Dendritic cell treated with granulocyte-macrophage colony-stimulating factor and Interleukin-4, amounts not matched to agents 40 ng/mL and 50 ng/mL, for 4 days (primary cell): ENCODE measurements around the gene MFAP2.

ENCODE experiments used
- H3K27ac Mint-ChIP-seq: one replicate; pipeline ENCODE4 v1.8.0; 2022; ENCODE audit warnings: mild to moderate bottlenecking, mixed read lengths
- H3K27me3 Mint-ChIP-seq: one replicate; pipeline ENCODE4 v1.8.0; 2022; ENCODE audit warnings: mild to moderate bottlenecking, mixed read lengths
- H3K36me3 Mint-ChIP-seq: one replicate; pipeline ENCODE4 v1.8.0; 2022; ENCODE audit warnings: low read depth, mixed read lengths
- H3K4me1 Mint-ChIP-seq: one replicate; pipeline ENCODE4 v1.8.0; 2022; ENCODE audit warnings: low read depth, mixed read lengths
- H3K4me3 Mint-ChIP-seq: one replicate; pipeline ENCODE4 v1.8.0; 2022; ENCODE audit warnings: mild to moderate bottlenecking, moderate library complexity, mixed read lengths
- H3K9me3 Mint-ChIP-seq: one replicate; pipeline ENCODE4 v1.8.0; 2022; ENCODE audit warnings: mixed read lengths
- intact Hi-C: fragments of 100-400 bp; cut with micrococcal nuclease; formaldehyde crosslinking; loops from one replicate; pipeline ENCODE4 v1.15.0; 2022

Gene MFAP2

GRCh38 chr1:16983649-16984048 lies 3.2 kb upstream of the MFAP2 start:
- no peaks in the 10 kb centered on the region for H3K9me3 Mint-ChIP-seq
- intact Hi-C loops: no loop called here
- peaks cover 43% of the 10 kb centered on the region for H3K36me3 Mint-ChIP-seq
- no peak overlapping the region for H3K27ac Mint-ChIP-seq
- peaks cover 45% of the 10 kb centered on the region for H3K27me3 Mint-ChIP-seq
- peaks cover 12% of the 10 kb centered on the region for H3K4me1 Mint-ChIP-seq
- no peak overlapping the region for H3K4me3 Mint-ChIP-seq

- intact Hi-C loops: no loop called here
Measured at GRCh38 chr1:16982902-16983301, 2.5 kb upstream of the MFAP2 start.

GRCh38 chr1:16981269-16981849 lies 939 bp upstream of the MFAP2 start:
- peaks cover 55% of the 10 kb centered on the region for H3K27me3 Mint-ChIP-seq
- intact Hi-C loops: no loop called here
- H3K4me3 Mint-ChIP-seq: no peak overlapping the region
- peaks cover 20% of the 10 kb centered on the region for H3K36me3 Mint-ChIP-seq
- H3K9me3 Mint-ChIP-seq: no peaks in the 10 kb centered on the region
- peaks cover 12% of the 10 kb centered on the region for H3K4me1 Mint-ChIP-seq
- H3K27ac Mint-ChIP-seq: peak overlapping the region; percentile 36

More at GRCh38 chr1:16982902-16983301, 2.5 kb upstream of the MFAP2 start:
- H3K27ac Mint-ChIP-seq: no peak overlapping the region
- peaks cover 52% of the 10 kb centered on the region for H3K27me3 Mint-ChIP-seq
- H3K4me1 Mint-ChIP-seq: peaks cover 12% of the 10 kb centered on the region
- no peak overlapping the region for H3K4me3 Mint-ChIP-seq
- H3K9me3 Mint-ChIP-seq: no peaks in the 10 kb centered on the region
- peaks cover 36% of the 10 kb centered on the region for H3K36me3 Mint-ChIP-seq

GRCh38 chr1:16979475-16980327 lies 719 bp downstream of the MFAP2 start:
- peaks cover 12% of the 10 kb centered on the region for H3K4me1 Mint-ChIP-seq
- intact Hi-C loops: no loop called here
- peaks cover 55% of the 10 kb centered on the region for H3K27me3 Mint-ChIP-seq
- peaks cover 6% of the 10 kb centered on the region for H3K36me3 Mint-ChIP-seq
- no peaks in the 10 kb centered on the region for H3K9me3 Mint-ChIP-seq
- peak overlapping the region; percentile 7 for H3K4me3 Mint-ChIP-seq
- H3K27ac Mint-ChIP-seq: no peak overlapping the region

GRCh38 chr1:16978567-16979474 lies 1.6 kb downstream of the MFAP2 start:
- intact Hi-C loops: no loop called here
- Mint-ChIP-seq H3K27ac (no peak overlapping the region), H3K9me3 (no peaks in the 10 kb centered on the region), H3K36me3 (no peaks in the 10 kb centered on the region), H3K27me3 (peaks cover 55% of the 10 kb centered on the region), H3K4me3 (no peak overlapping the region), H3K4me1 (peaks cover 12% of the 10 kb centered on the region)

- peaks cover 51% of the 10 kb centered on the region for H3K27me3 Mint-ChIP-seq
Measured at GRCh38 chr1:16978139-16978538, 2.3 kb downstream of the MFAP2 start.

GRCh38 chr1:16977377-16977776 lies 3.0 kb downstream of the MFAP2 start:
- Mint-ChIP-seq H3K9me3 (no peaks in the 10 kb centered on the region), H3K4me3 (no peak overlapping the region), H3K4me1 (peaks cover 12% of the 10 kb centered on the region), H3K36me3 (no peaks in the 10 kb centered on the region), H3K27ac (no peak overlapping the region), H3K27me3 (peaks cover 44% of the 10 kb centered on the region)
- intact Hi-C loops: no loop called here

More at GRCh38 chr1:16978139-16978538, 2.3 kb downstream of the MFAP2 start:
- Mint-ChIP-seq H3K4me1 (peaks cover 12% of the 10 kb centered on the region), H3K4me3 (no peak overlapping the region), H3K36me3 (no peaks in the 10 kb centered on the region), H3K9me3 (no peaks in the 10 kb centered on the region), H3K27ac (no peak overlapping the region)
- intact Hi-C loops: no loop called here

- H3K4me1 Mint-ChIP-seq: peaks cover 12% of the 10 kb centered on the region
- no peak overlapping the region for H3K27ac Mint-ChIP-seq
- H3K4me3 Mint-ChIP-seq: no peak overlapping the region
- H3K27me3 Mint-ChIP-seq: peaks cover 40% of the 10 kb centered on the region
- H3K36me3 Mint-ChIP-seq: no peaks in the 10 kb centered on the region
- H3K9me3 Mint-ChIP-seq: no peaks in the 10 kb centered on the region
- intact Hi-C loops: no loop called here
Measured at GRCh38 chr1:16976966-16977365, 3.5 kb downstream of the MFAP2 start.

- no peak overlapping the region for H3K27ac Mint-ChIP-seq
- H3K4me3 Mint-ChIP-seq: no peak overlapping the region
- intact Hi-C loops: no loop called here
- H3K27me3 Mint-ChIP-seq: peaks cover 29% of the 10 kb centered on the region
- H3K9me3 Mint-ChIP-seq: no peaks in the 10 kb centered on the region
- H3K4me1 Mint-ChIP-seq: peaks cover 9% of the 10 kb centered on the region
- H3K36me3 Mint-ChIP-seq: peaks cover 7% of the 10 kb centered on the region
Measured at GRCh38 chr1:16975838-16976237, 4.6 kb downstream of the MFAP2 start.

- Mint-ChIP-seq H3K27ac (no peak overlapping the region), H3K36me3 (peaks cover 13% of the 10 kb centered on the region), H3K4me3 (no peak overlapping the region), H3K9me3 (no peaks in the 10 kb centered on the region), H3K27me3 (peaks cover 25% of the 10 kb centered on the region), H3K4me1 (peaks cover 6% of the 10 kb centered on the region)
- intact Hi-C loops: no loop called here
Measured at GRCh38 chr1:16975211-16975610, 5.2 kb downstream of the MFAP2 start.

GRCh38 chr1:16973215-16973614 lies 7.2 kb downstream of the MFAP2 start:
- Mint-ChIP-seq H3K27ac (no peak overlapping the region), H3K27me3 (peaks cover 5% of the 10 kb centered on the region), H3K9me3 (no peaks in the 10 kb centered on the region), H3K36me3 (peaks cover 30% of the 10 kb centered on the region), H3K4me3 (no peak overlapping the region), H3K4me1 (no peaks in the 10 kb centered on the region)
- intact Hi-C loops: no loop called here

GRCh38 chr1:16972189-16972895 lies 8.1 kb downstream of the MFAP2 start:
- Mint-ChIP-seq H3K36me3 (peaks cover 36% of the 10 kb centered on the region), H3K27ac (no peak overlapping the region), H3K9me3 (no peaks in the 10 kb centered on the region)

GRCh38 chr1:16971341-16972188 lies 8.9 kb downstream of the MFAP2 start:
- Mint-ChIP-seq H3K4me3 (no peak overlapping the region), H3K27ac (no peak overlapping the region)
- intact Hi-C loops: no loop called here

More at GRCh38 chr1:16972189-16972895, 8.1 kb downstream of the MFAP2 start:
- intact Hi-C loops: no loop called here
- H3K4me3 Mint-ChIP-seq: no peak overlapping the region
- no peaks in the 10 kb centered on the region for H3K27me3 Mint-ChIP-seq
- no peaks in the 10 kb centered on the region for H3K4me1 Mint-ChIP-seq

More at GRCh38 chr1:16971341-16972188, 8.9 kb downstream of the MFAP2 start:
- Mint-ChIP-seq H3K9me3 (no peaks in the 10 kb centered on the region), H3K36me3 (peaks cover 43% of the 10 kb centered on the region), H3K4me1 (no peaks in the 10 kb centered on the region), H3K27me3 (no peaks in the 10 kb centered on the region)
